SK-N-SH (cell line): ENCODE results near the gene GAGE10. TPM values are rescaled to one million over a fixed set of nuclear protein-coding genes. Genes with fewer than 3 reads are reported as not detected.
"Not testable (repeated sequence)": the region's sequence is repeated elsewhere in the genome, so short reads cannot be mapped to it uniquely, and the experiment has no call there.

Experiments
- CTCF ChIA-PET: fragments of 300-600, 350-600 bp; formaldehyde crosslinking; extraction: SDS; loops from one replicate; lab custom pipeline; 2021; lab: Yijun Ruan, JAX
- POLR2A ChIA-PET: fragments of 350-600 bp; sonication (Branson Sonifier 250); formaldehyde crosslinking; extraction: SDS; loops from one replicate; lab custom pipeline; 2020; ENCODE audit warnings: antibody characterized with exemption, inconsistent platforms; lab: Yijun Ruan, JAX
- DNase-seq: peaks from one replicate; pipeline ENCODE4 v3.0.0; 2012
- H2AFZ ChIP-seq: fragments of 200-600 bp; sonication (generic); 2 replicates; pipeline ENCODE4 v1.8.1; 2016; ENCODE audit warnings: antibody characterized with exemption, mild to moderate bottlenecking, low read depth
- H3F3A ChIP-seq: fragments of 200-600 bp; sonication (generic); replicated peaks from 2 replicates; pipeline ENCODE3; 2016; ENCODE audit warnings: antibody characterized with exemption, mild to moderate bottlenecking; ENCODE audit not compliant: insufficient read depth
- H3K27ac ChIP-seq, 2 experiments: fragments of 200-500 bp in 1 of 2; fragments of 200-600 bp in 1 of 2; sonication (Bioruptor generic) in 1 of 2; sonication (generic), shearing (Covaris generic) in 1 of 2; 2 replicates each; pipeline versions ENCODE4 v1.5.1 to v1.6.1; 2014 to 2016; ENCODE audit warnings: low read depth in 2 of 2, inconsistent platforms in 1 of 2, low read length in 1 of 2, mild to moderate bottlenecking in 1 of 2, mixed read lengths in 1 of 2
- H3K27me3 ChIP-seq: fragments of 200-600 bp; sonication (generic), shearing (Covaris generic); 2 replicates; pipeline ENCODE4 v1.6.1; 2016; ENCODE audit warnings: mixed run types; ENCODE audit not compliant: insufficient read depth
- H3K36me3 ChIP-seq, 2 experiments: fragments of 200-500 bp in 1 of 2; fragments of 200-600 bp in 1 of 2; sonication (Bioruptor generic) in 1 of 2; sonication (generic) in 1 of 2; replicated peaks in 1 of 2; 2 replicates each; pipeline versions ENCODE3 to v1.5.1; 2014 to 2016; ENCODE audit warnings: low read length in 1 of 2, mild to moderate bottlenecking in 1 of 2; ENCODE audit not compliant: insufficient read depth in 2 of 2, control insufficient read depth in 1 of 2
- H3K4me1 ChIP-seq, 2 experiments: fragments of 200-500 bp in 1 of 2; fragments of 200-600 bp in 1 of 2; sonication (Bioruptor generic) in 1 of 2; sonication (generic), shearing (Covaris generic) in 1 of 2; 2 replicates each; pipeline versions ENCODE4 v1.5.1 to v1.6.1; 2014 to 2016; ENCODE audit warnings: low read depth in 1 of 2, low read length in 1 of 2, mixed run types in 1 of 2; ENCODE audit not compliant: insufficient read depth in 2 of 2, control insufficient read depth in 1 of 2
- H3K4me2 ChIP-seq: fragments of 200-600 bp; sonication (generic), shearing (Covaris generic); 2 replicates; pipeline ENCODE4 v1.6.1; 2017; ENCODE audit warnings: mixed run types
- H3K4me3 ChIP-seq, 2 experiments: fragments of 200-500 bp in 1 of 2; fragments of 200-600 bp in 1 of 2; sonication (Bioruptor generic) in 1 of 2; sonication (generic), shearing (Covaris generic) in 1 of 2; 2 replicates each; pipeline versions ENCODE4 v1.5.1 to v1.8.1; 2014 to 2016; ENCODE audit warnings: low read depth in 2 of 2, inconsistent platforms in 1 of 2, low read length in 1 of 2, mild to moderate bottlenecking in 1 of 2, mixed read lengths in 1 of 2, moderate library complexity in 1 of 2
- H3K79me2 ChIP-seq: fragments of 200-600 bp; sonication (generic); 2 replicates; pipeline ENCODE4 v1.8.1; 2017; ENCODE audit warnings: mild to moderate bottlenecking; ENCODE audit not compliant: insufficient read depth
- H3K9ac ChIP-seq: fragments of 200-600 bp; sonication (generic); 2 replicates; pipeline ENCODE4 v1.6.1; 2017; ENCODE audit warnings: mixed run types
- H3K9me2 ChIP-seq: fragments of 200-600 bp; sonication (generic); 2 replicates; pipeline ENCODE4 v1.6.1; 2017; ENCODE audit warnings: mixed run types
- H3K9me3 ChIP-seq: fragments of 200-600 bp; sonication (generic); 2 replicates; pipeline ENCODE4 v1.6.1; 2017; ENCODE audit warnings: mixed run types, mild to moderate bottlenecking, moderate library complexity
- H4K20me1 ChIP-seq: fragments of 200-600 bp; sonication (generic); 2 replicates; pipeline ENCODE4 v1.6.1; 2017; ENCODE audit warnings: mild to moderate bottlenecking, mixed run types; ENCODE audit not compliant: insufficient read depth
- EP300 ChIP-seq, 2 experiments: IDR thresholded peaks; 2 replicates each; pipeline versions ENCODE4 v1.4.0 to v1.6.1; 2012; ENCODE audit warnings: borderline replicate concordance in 1 of 2, low read depth in 1 of 2, low read length in 1 of 2
- EZH2phosphoT487 ChIP-seq: fragments of 200-600 bp; sonication (generic); IDR thresholded peaks from 2 replicates; pipeline ENCODE4 v1.6.1; 2017; ENCODE audit warnings: low read depth, mixed run types, mild to moderate bottlenecking, antibody characterized with exemption, moderate library complexity, borderline replicate concordance
- FOSL2 ChIP-seq: IDR thresholded peaks from 2 replicates; pipeline ENCODE4 v1.4.0; 2012; ENCODE audit warnings: low read depth, mild to moderate bottlenecking, moderate library complexity, borderline replicate concordance
- FOXJ3 ChIP-seq: sonication (generic); formaldehyde crosslinking; IDR thresholded peaks from 2 replicates; pipeline ENCODE4 v1.5.1; 2020; ENCODE audit warnings: mild to moderate bottlenecking, missing genetic modification reagents
- GABPA ChIP-seq: IDR thresholded peaks from 2 replicates; pipeline ENCODE4 v1.4.0; 2012; ENCODE audit warnings: low read depth, mild to moderate bottlenecking
- GATA2 ChIP-seq: sonication (generic); formaldehyde crosslinking; IDR thresholded peaks from 2 replicates; pipeline ENCODE4 v1.5.0; 2020; ENCODE audit warnings: mild to moderate bottlenecking, missing genetic modification reagents
- JUND ChIP-seq: IDR thresholded peaks from 2 replicates; pipeline ENCODE4 v1.4.0; 2012
- MEF2A ChIP-seq: IDR thresholded peaks from 2 replicates; pipeline ENCODE4 v1.4.0; 2012; ENCODE audit warnings: low read depth, borderline replicate concordance
- NFIC ChIP-seq: IDR thresholded peaks from 2 replicates; pipeline ENCODE4 v1.4.0; 2012; ENCODE audit warnings: borderline replicate concordance
- RCOR1 ChIP-seq: fragments of 150-350 bp; IDR thresholded peaks from 2 replicates; pipeline ENCODE4 v1.6.1; 2017; ENCODE audit warnings: antibody characterized with exemption, low read length
- RXRA ChIP-seq: IDR thresholded peaks from 2 replicates; pipeline ENCODE4 v1.4.0; 2012; ENCODE audit warnings: low read depth, mild to moderate bottlenecking, borderline replicate concordance
- SIN3A ChIP-seq: IDR thresholded peaks from 2 replicates; pipeline ENCODE4 v1.6.1; 2012; ENCODE audit warnings: low read depth, mild to moderate bottlenecking, low read length, moderate library complexity, borderline replicate concordance
- SMC3 ChIP-seq: IDR thresholded peaks from 2 replicates; pipeline ENCODE4 v1.6.1; 2012; ENCODE audit warnings: low read depth, low read length, improper control_type of control experiment
- TAF1 ChIP-seq: IDR thresholded peaks from 2 replicates; pipeline ENCODE4 v1.6.1; 2012; ENCODE audit warnings: low read depth, mild to moderate bottlenecking, low read length, moderate library complexity, borderline replicate concordance
- TCF12 ChIP-seq: IDR thresholded peaks from 2 replicates; pipeline ENCODE4 v1.4.0; 2012
- YY1 ChIP-seq: IDR thresholded peaks from 2 replicates; pipeline ENCODE4 v1.4.0; 2012; ENCODE audit warnings: low read depth, mild to moderate bottlenecking
- WGBS: methylation state at CpG from one replicate; pipeline ENCODE4 v1.1.6; 2017; ENCODE audit warnings: low lambda C conversion rate; 5-methylcytosine and 5-hydroxymethylcytosine counted together
- polyA plus RNA-seq, 3 experiments: library from polyadenylated mRNA; depleted of rRNA; stranded (reverse); fragments of >200 nt; gene quantifications; 2 replicates each; pipeline ENCODE4 v1.2.3, GENCODE V29; 2012
- TF ChIP-seq, protein P1 (sequence below): fragments of 150-350 bp; IDR thresholded peaks from 2 replicates; pipeline ENCODE4 v1.6.1; 2017; ENCODE audit warnings: antibody characterized with exemption, low read length, low read depth, borderline replicate concordance
- TF ChIP-seq, protein P2 (sequence below): IDR thresholded peaks from 2 replicates; pipeline ENCODE4 v1.6.1; 2012; ENCODE audit warnings: mild to moderate bottlenecking, low read depth, low read length, moderate library complexity
- TF ChIP-seq, protein P3 (sequence below): fragments of 150-350 bp; IDR thresholded peaks from 2 replicates; pipeline ENCODE4 v1.6.1; 2016; ENCODE audit warnings: mild to moderate bottlenecking, low read depth, low read length

The GAGE10 gene
- polyA plus RNA-seq, 1 of the 3 experiments (the other 2 are of a cell fraction): not detected

DNA sequence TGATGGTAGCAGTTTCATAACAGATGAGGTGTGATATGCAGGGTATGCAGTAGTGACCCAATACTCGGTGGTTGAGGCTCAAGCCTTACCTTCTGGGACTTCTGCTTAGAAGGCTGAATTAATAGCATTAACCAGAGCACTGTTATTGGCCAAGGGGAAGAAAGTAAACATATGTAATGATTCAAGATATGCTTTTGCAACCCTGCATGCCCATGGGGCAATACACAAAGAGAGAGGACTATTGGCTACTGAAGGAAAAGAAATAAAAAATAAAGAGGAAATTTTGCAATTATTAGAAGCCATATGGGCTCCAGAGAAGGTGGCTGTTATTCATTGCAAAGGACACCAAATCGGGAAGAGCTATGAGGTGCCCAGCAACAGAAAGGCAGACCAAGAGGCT, 8.7 kb downstream of the GAGE10 start:
- Histone ChIP-seq H3K9ac (no peak overlapping the region), H3K36me3 (no peaks in the 10 kb centered on the region), H3K4me3 (no peak overlapping the region), H3K9me3 (no peaks in the 10 kb centered on the region), H3K79me2 (no peaks in the 10 kb centered on the region), H3K9me2 (no peaks in the 10 kb centered on the region), H2AFZ (no peak overlapping the region), H3K27me3 (peaks cover 41% of the 10 kb centered on the region), H3K4me1 (no peaks in the 10 kb centered on the region; a peak in 1 of 4 replicates), H3K27ac (no peak overlapping the region), H4K20me1 (no peaks in the 10 kb centered on the region), H3F3A (no peaks in the 10 kb centered on the region), H3K4me2 (no peak overlapping the region)
- ChIA-PET CTCF (no interaction called here), POLR2A (no interaction called here)
- no peak for TF ChIP-seq SMC3
- no peak for TF ChIP-seq RXRA
- TF ChIP-seq, protein P1, sequence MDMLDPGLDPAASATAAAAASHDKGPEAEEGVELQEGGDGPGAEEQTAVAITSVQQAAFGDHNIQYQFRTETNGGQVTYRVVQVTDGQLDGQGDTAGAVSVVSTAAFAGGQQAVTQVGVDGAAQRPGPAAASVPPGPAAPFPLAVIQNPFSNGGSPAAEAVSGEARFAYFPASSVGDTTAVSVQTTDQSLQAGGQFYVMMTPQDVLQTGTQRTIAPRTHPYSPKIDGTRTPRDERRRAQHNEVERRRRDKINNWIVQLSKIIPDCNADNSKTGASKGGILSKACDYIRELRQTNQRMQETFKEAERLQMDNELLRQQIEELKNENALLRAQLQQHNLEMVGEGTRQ: no peak
- no peak for TF ChIP-seq MEF2A
- no peak for TF ChIP-seq TCF12
- no peak for TF ChIP-seq TAF1
- TF ChIP-seq YY1: no peak
- TF ChIP-seq GABPA: no peak
- no peak for TF ChIP-seq RCOR1
- no peak for TF ChIP-seq NFIC
- no peak for TF ChIP-seq FOSL2
- no peak for TF ChIP-seq EP300 (IDR thresholded peaks at IDR 0.05; ENCODE audit: borderline replicate concordance in 1 of 2, low read depth in 1 of 2, low read length in 1 of 2)
- TF ChIP-seq, protein P2, sequence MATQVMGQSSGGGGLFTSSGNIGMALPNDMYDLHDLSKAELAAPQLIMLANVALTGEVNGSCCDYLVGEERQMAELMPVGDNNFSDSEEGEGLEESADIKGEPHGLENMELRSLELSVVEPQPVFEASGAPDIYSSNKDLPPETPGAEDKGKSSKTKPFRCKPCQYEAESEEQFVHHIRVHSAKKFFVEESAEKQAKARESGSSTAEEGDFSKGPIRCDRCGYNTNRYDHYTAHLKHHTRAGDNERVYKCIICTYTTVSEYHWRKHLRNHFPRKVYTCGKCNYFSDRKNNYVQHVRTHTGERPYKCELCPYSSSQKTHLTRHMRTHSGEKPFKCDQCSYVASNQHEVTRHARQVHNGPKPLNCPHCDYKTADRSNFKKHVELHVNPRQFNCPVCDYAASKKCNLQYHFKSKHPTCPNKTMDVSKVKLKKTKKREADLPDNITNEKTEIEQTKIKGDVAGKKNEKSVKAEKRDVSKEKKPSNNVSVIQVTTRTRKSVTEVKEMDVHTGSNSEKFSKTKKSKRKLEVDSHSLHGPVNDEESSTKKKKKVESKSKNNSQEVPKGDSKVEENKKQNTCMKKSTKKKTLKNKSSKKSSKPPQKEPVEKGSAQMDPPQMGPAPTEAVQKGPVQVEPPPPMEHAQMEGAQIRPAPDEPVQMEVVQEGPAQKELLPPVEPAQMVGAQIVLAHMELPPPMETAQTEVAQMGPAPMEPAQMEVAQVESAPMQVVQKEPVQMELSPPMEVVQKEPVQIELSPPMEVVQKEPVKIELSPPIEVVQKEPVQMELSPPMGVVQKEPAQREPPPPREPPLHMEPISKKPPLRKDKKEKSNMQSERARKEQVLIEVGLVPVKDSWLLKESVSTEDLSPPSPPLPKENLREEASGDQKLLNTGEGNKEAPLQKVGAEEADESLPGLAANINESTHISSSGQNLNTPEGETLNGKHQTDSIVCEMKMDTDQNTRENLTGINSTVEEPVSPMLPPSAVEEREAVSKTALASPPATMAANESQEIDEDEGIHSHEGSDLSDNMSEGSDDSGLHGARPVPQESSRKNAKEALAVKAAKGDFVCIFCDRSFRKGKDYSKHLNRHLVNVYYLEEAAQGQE: no peak
- DNase-seq: no peak
- 0% methylated on average over 2 of the region's 2 CpGs for WGBS

DNA sequence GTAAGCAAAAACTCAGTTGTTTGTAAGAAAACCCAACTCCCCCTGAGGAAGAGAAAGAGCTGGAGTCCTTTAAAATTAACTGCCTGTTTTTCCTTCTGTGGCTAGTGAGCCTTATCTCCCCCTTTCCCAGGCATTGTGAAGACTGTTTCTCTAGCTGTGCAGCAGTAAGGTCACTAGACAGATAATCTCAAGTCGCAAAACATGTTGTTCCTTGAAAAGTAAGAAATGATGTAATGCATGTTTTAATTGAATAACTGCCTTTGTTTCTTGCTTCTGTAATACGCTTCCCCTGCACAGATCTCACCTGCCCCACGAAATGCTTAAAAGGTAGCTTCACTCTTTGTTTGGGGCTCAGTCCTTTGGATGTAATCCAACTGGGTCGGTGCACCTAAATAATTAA, 12.6 kb downstream of the GAGE10 start:
- Histone ChIP-seq H4K20me1 (no peaks in the 10 kb centered on the region), H3K9ac (no peak overlapping the region), H3K4me1 (no peaks in the 10 kb centered on the region), H3F3A (no peaks in the 10 kb centered on the region), H3K9me3 (no peaks in the 10 kb centered on the region), H3K9me2 (no peaks in the 10 kb centered on the region), H3K4me2 (no peak overlapping the region), H3K27ac (no peak overlapping the region), H3K27me3 (peaks cover 28% of the 10 kb centered on the region), H3K79me2 (no peaks in the 10 kb centered on the region), H2AFZ (no peak overlapping the region), H3K4me3 (no peak overlapping the region), H3K36me3 (no peaks in the 10 kb centered on the region)
- ChIA-PET CTCF (interaction anchor here (0.9 kb wide), 1 partner anchor 8 kb away, joined by 3 read pairs; no protein-coding TSS in a partner anchor), POLR2A (no interaction called here)
- DNase-seq: no peak
- WGBS: 2% methylated on average over 4 of the region's 4 CpGs
- TF ChIP-seq FOXJ3 (CRISPR knock-in tag) (no peak), TAF1 (no peak), NFIC (no peak), RXRA (no peak), GATA2 (CRISPR knock-in tag) (no peak), EZH2phosphoT487 (no peak), JUND (no peak), RCOR1 (no peak), SIN3A (no peak)
- TF ChIP-seq, protein P3, sequence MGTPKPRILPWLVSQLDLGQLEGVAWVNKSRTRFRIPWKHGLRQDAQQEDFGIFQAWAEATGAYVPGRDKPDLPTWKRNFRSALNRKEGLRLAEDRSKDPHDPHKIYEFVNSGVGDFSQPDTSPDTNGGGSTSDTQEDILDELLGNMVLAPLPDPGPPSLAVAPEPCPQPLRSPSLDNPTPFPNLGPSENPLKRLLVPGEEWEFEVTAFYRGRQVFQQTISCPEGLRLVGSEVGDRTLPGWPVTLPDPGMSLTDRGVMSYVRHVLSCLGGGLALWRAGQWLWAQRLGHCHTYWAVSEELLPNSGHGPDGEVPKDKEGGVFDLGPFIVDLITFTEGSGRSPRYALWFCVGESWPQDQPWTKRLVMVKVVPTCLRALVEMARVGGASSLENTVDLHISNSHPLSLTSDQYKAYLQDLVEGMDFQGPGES: no peak

DNA sequence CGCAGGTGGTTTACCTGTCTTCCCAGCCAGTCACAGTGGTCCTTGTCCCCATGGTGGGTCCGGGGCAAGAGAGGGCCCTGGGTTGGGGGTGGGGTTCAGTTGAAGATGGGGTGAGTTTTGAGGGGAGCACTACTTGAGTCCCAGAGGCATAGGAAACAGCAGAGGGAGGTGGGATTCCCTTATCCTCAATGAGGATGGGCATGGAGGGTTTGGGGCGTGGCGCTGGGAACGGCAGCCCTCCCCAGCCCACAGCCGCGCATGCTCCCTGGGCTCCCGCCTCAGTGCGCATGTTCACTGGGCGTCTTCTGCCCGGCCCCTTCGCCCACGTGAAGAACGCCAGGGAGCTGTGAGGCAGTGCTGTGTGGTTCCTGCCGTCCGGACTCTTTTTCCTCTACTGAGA, 18.3 kb downstream of the GAGE10 start, which contains the start of gene GAGE12J:
Gene GAGE12J (plus strand): TSS at position 301 of the 400 bp plus-strand sequence. CDS start 1,157 bp downstream, outside the sequence.
- H3K9ac ChIP-seq, H3K4me3 ChIP-seq, H3K4me2 ChIP-seq, DNase-seq, H3K27me3 ChIP-seq, POLR2A ChIA-PET, H3K27ac ChIP-seq, CTCF ChIA-PET, H4K20me1 ChIP-seq, H2AFZ ChIP-seq, H3K36me3 ChIP-seq, H3K9me3 ChIP-seq, H3K4me1 ChIP-seq, H3K9me2 ChIP-seq, H3K79me2 ChIP-seq, H3F3A ChIP-seq: not testable (repeated sequence)
- no CpG with 5 or more reads among the region's 16 CpGs for WGBS
